Neural progenitor cell (in vitro differentiated cells): ENCODE measurements around the gene WDTC1. TPM values are rescaled to one million over a fixed set of nuclear protein-coding genes. Genes with fewer than 3 reads are reported as not detected.

Experiments used
- DNase-seq: peaks from one replicate; pipeline ENCODE4 v3.0.0-alpha.2; 2016; ENCODE audit warnings: low spot score
- H2AFZ ChIP-seq: fragments of 200-600 bp; sonication (generic); replicated peaks from 2 replicates; pipeline ENCODE4 v1.6.1; 2016; ENCODE audit warnings: antibody characterized with exemption
- H3F3A ChIP-seq: fragments of 200-600 bp; sonication (generic); 2 replicates; pipeline ENCODE4 v1.6.1; 2016; ENCODE audit warnings: antibody characterized with exemption, low read depth
- H3K27ac ChIP-seq: fragments of 200-600 bp; sonication (generic); 2 replicates; pipeline ENCODE4 v1.5.1; 2016; ENCODE audit warnings: mild to moderate bottlenecking
- H3K27me3 ChIP-seq: fragments of 200-600 bp; sonication (generic); 2 replicates; pipeline ENCODE4 v1.6.1; 2016; ENCODE audit warnings: mild to moderate bottlenecking, moderate library complexity
- H3K36me3 ChIP-seq: fragments of 200-600 bp; sonication (generic); 2 replicates; pipeline ENCODE4 v1.5.1; 2016
- H3K4me1 ChIP-seq: fragments of 200-600 bp; sonication (generic); 2 replicates; pipeline ENCODE4 v1.6.1; 2016; ENCODE audit warnings: mixed run types
- H3K4me2 ChIP-seq: fragments of 200-600 bp; sonication (generic); 2 replicates; pipeline ENCODE4 v1.6.1; 2016
- H3K4me3 ChIP-seq: fragments of 200-600 bp; sonication (generic); 2 replicates; pipeline ENCODE4 v1.5.1; 2016
- H3K79me2 ChIP-seq: fragments of 200-600 bp; sonication (generic); 2 replicates; pipeline ENCODE4 v1.6.1; 2016; ENCODE audit warnings: low read depth
- H3K9ac ChIP-seq: fragments of 200-600 bp; sonication (generic); 2 replicates; pipeline ENCODE4 v1.6.1; 2016
- H3K9me3 ChIP-seq: fragments of 200-600 bp; sonication (generic); 2 replicates; pipeline ENCODE4 v1.5.1; 2016; ENCODE audit warnings: low read depth
- H4K20me1 ChIP-seq: fragments of 200-600 bp; sonication (generic); 2 replicates; pipeline ENCODE4 v1.6.1; 2016; ENCODE audit warnings: low read depth
- H3K27ac Mint-ChIP-seq: 3 replicates; pipeline ENCODE4 v1.8.0; 2021; ENCODE audit warnings: mixed read lengths
- H3K27me3 Mint-ChIP-seq: 2 replicates; pipeline ENCODE4 v1.8.0; 2022; ENCODE audit warnings: low read depth, mild to moderate bottlenecking, inconsistent platforms, moderate library complexity, mixed read lengths; ENCODE audit not compliant: insufficient read depth
- H3K36me3 Mint-ChIP-seq: 3 replicates; pipeline ENCODE4 v1.8.0; 2021; ENCODE audit warnings: mixed read lengths
- H3K4me1 Mint-ChIP-seq: 3 replicates; pipeline ENCODE4 v1.8.0; 2021; ENCODE audit warnings: mixed read lengths
- H3K4me3 Mint-ChIP-seq: 3 replicates; pipeline ENCODE4 v1.8.0; 2021; ENCODE audit warnings: mild to moderate bottlenecking, moderate library complexity, mixed read lengths
- H3K9me3 Mint-ChIP-seq: 3 replicates; pipeline ENCODE4 v1.8.0; 2020; ENCODE audit warnings: mixed read lengths
- EZH2 ChIP-seq: fragments of 200-600 bp; sonication (generic); IDR thresholded peaks from 2 replicates; pipeline ENCODE4 v1.6.1; 2017; ENCODE audit warnings: antibody characterized with exemption, mild to moderate bottlenecking, moderate library complexity
- EZH2phosphoT487 ChIP-seq: fragments of 200-600 bp; sonication (generic); IDR thresholded peaks from 2 replicates; pipeline ENCODE4 v1.6.1; 2017; ENCODE audit warnings: antibody characterized with exemption
- total RNA-seq: library from RNA; depleted of rRNA; stranded (reverse); fragments of >200 nt; gene quantifications from 2 replicates; pipeline ENCODE4 v1.2.3, GENCODE V29; 2015; ENCODE audit warnings: low replicate concordance
- TF ChIP-seq, protein P1 (sequence below): fragments of 200-600 bp; sonication (generic); IDR thresholded peaks from 2 replicates; pipeline ENCODE4 v1.5.1; 2017; ENCODE audit warnings: antibody characterized with exemption, mild to moderate bottlenecking

WDTC1 gene
- total RNA-seq, 1 donor from 2014 or later, result 17.8 TPM

DNA sequence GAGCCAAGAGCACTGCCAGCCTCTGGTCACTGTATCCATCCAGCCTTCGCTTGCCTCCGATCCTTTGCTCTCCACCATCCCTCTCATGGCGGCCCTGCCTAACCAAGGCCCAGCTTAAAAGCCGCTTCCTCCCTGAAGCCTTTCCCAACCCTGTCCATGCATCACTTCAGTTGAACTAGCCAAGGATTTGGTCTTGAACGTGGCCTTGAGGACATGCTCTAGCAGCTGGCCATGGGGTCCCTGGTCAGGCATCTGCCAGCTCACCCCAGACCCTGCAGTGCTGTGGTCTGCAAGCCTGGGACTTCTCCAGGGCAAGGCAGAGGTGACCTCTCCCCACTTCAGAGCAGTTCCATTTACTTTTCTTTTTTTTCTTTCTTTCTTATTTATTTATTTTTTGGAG is 102.3 kb downstream of the WDTC1 start:
- Histone ChIP-seq H3K36me3 (no peaks in the 10 kb centered on the region), H3K79me2 (no peaks in the 10 kb centered on the region), H3K27me3 (no peaks in the 10 kb centered on the region), H3K27ac (no peak overlapping the region), H3K9ac (no peak overlapping the region), H3K4me1 (peaks cover 28% of the 10 kb centered on the region), H2AFZ (no peak overlapping the region), H3K4me3 (no peak overlapping the region), H4K20me1 (no peaks in the 10 kb centered on the region), H3K4me2 (no peak overlapping the region), H3F3A (peaks cover 40% of the 10 kb centered on the region), H3K9me3 (no peaks in the 10 kb centered on the region)
- H3K9me3 Mint-ChIP-seq, result no peaks in the 10 kb centered on the region
- no peak for DNase-seq
- H3K4me3 Mint-ChIP-seq, result no peak overlapping the region
- TF ChIP-seq EZH2 (no peak), EZH2phosphoT487 (no peak)
- TF ChIP-seq, protein P1, sequence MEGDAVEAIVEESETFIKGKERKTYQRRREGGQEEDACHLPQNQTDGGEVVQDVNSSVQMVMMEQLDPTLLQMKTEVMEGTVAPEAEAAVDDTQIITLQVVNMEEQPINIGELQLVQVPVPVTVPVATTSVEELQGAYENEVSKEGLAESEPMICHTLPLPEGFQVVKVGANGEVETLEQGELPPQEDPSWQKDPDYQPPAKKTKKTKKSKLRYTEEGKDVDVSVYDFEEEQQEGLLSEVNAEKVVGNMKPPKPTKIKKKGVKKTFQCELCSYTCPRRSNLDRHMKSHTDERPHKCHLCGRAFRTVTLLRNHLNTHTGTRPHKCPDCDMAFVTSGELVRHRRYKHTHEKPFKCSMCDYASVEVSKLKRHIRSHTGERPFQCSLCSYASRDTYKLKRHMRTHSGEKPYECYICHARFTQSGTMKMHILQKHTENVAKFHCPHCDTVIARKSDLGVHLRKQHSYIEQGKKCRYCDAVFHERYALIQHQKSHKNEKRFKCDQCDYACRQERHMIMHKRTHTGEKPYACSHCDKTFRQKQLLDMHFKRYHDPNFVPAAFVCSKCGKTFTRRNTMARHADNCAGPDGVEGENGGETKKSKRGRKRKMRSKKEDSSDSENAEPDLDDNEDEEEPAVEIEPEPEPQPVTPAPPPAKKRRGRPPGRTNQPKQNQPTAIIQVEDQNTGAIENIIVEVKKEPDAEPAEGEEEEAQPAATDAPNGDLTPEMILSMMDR, result no peak
- H3K27ac Mint-ChIP-seq, result peak overlapping the region; percentile 80
- peaks cover 28% of the 10 kb centered on the region for H3K4me1 Mint-ChIP-seq
- peaks cover 12% of the 10 kb centered on the region for H3K36me3 Mint-ChIP-seq
- H3K27me3 Mint-ChIP-seq, result peaks cover 9% of the 10 kb centered on the region

- Histone ChIP-seq H3K27me3 (no peaks in the 10 kb centered on the region), H3K79me2 (no peaks in the 10 kb centered on the region), H4K20me1 (no peaks in the 10 kb centered on the region), H3F3A (peaks cover 40% of the 10 kb centered on the region), H3K4me1 (peaks cover 42% of the 10 kb centered on the region), H3K9ac (no peak overlapping the region), H3K4me3 (no peak overlapping the region), H3K9me3 (no peaks in the 10 kb centered on the region), H3K36me3 (no peaks in the 10 kb centered on the region), H3K27ac (peak overlapping the region; percentile 76), H3K4me2 (peak overlapping the region; percentile 70), H2AFZ (no peak overlapping the region)
- no peak for TF ChIP-seq EZH2
- no peak for TF ChIP-seq EZH2phosphoT487
- TF ChIP-seq, protein P1, result no peak
- H3K27ac Mint-ChIP-seq, result peak overlapping the region; percentile 98
- H3K4me1 Mint-ChIP-seq, result peaks cover 43% of the 10 kb centered on the region
- peaks cover 15% of the 10 kb centered on the region for H3K27me3 Mint-ChIP-seq
- H3K36me3 Mint-ChIP-seq, result peaks cover 9% of the 10 kb centered on the region
- H3K4me3 Mint-ChIP-seq, result peak overlapping the region; percentile 69
- no peaks in the 10 kb centered on the region for H3K9me3 Mint-ChIP-seq
- peak; percentile 81 for DNase-seq
These were observed 104.3 kb downstream of the WDTC1 start for GRCh38 chr1:27338751-27339150.

DNA sequence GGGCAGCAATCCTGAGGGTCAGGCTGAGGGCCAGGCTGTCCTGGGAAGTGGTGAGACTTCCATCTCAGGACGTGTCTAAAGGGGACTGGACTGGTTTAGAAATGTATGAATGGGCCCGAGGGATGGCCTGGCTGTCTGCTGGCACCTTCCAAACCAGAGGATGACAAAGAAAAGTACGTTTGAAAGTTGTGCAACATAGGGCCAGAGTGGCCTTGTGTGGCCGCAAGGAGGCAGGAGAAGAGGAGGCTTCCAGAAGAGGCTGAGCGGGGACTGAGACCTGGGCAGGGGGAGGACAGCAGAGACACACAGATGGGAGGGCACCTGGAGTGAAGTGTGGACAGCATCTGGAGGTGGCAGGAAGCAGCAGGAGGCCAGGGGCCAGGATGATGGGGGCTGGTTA is 104.8 kb downstream of the WDTC1 start:
- H4K20me1 ChIP-seq, result no peaks in the 10 kb centered on the region
- peaks cover 43% of the 10 kb centered on the region for H3K4me1 Mint-ChIP-seq
- no peak for DNase-seq
- H3K4me2 ChIP-seq, result peak overlapping the region; percentile 70
- peak overlapping the region; percentile 98 for H3K27ac Mint-ChIP-seq
- H3K9me3 Mint-ChIP-seq, result no peaks in the 10 kb centered on the region
- TF ChIP-seq EZH2phosphoT487 (no peak), EZH2 (no peak)
- TF ChIP-seq, protein P1, result no peak
- H3K79me2 ChIP-seq, result no peaks in the 10 kb centered on the region
- H3K27ac ChIP-seq, result peak overlapping the region; percentile 76
- H3K27me3 Mint-ChIP-seq, result peaks cover 15% of the 10 kb centered on the region
- no peak overlapping the region for H3K9ac ChIP-seq
- H3F3A ChIP-seq, result peaks cover 40% of the 10 kb centered on the region
- H3K4me3 ChIP-seq, result no peak overlapping the region
- peaks cover 7% of the 10 kb centered on the region for H3K36me3 Mint-ChIP-seq
- H3K9me3 ChIP-seq, result no peaks in the 10 kb centered on the region
- no peaks in the 10 kb centered on the region for H3K27me3 ChIP-seq
- H3K4me3 Mint-ChIP-seq, result peak overlapping the region; percentile 69
- no peak overlapping the region for H2AFZ ChIP-seq
- no peaks in the 10 kb centered on the region for H3K36me3 ChIP-seq
- peaks cover 42% of the 10 kb centered on the region for H3K4me1 ChIP-seq
